PFSK-1 (cell line): Measurements from ENCODE around the gene TMEM259.

Experiments used
- FOXP2 ChIP-seq: optimal IDR thresholded peaks from 2 replicates; pipeline ENCODE3; 2011; ENCODE audit warnings: borderline replicate concordance, control low read depth, inconsistent platforms; ENCODE audit not compliant: insufficient read depth; ENCODE audit errors: extremely low read length, extremely low read depth
- POLR2AphosphoS5 ChIP-seq: IDR thresholded peaks from 2 replicates; pipeline ENCODE4 v1.6.1; 2012; ENCODE audit warnings: low read depth, mild to moderate bottlenecking, control low read depth, low read length, moderate library complexity
- SIN3A ChIP-seq: IDR thresholded peaks from 2 replicates; pipeline ENCODE4 v1.6.1; 2012; ENCODE audit warnings: mild to moderate bottlenecking, low read length, moderate library complexity, borderline replicate concordance; ENCODE audit not compliant: insufficient read depth
- TAF1 ChIP-seq: IDR thresholded peaks from 2 replicates; pipeline ENCODE4 v1.6.1; 2012; ENCODE audit warnings: low read length, control low read depth, borderline replicate concordance; ENCODE audit not compliant: insufficient read depth
- TF ChIP-seq, protein P1 (sequence below), 2 experiments: IDR thresholded peaks; 2 replicates each; pipeline versions ENCODE4 v1.6.1 to v1.8.0; 2011 to 2012; ENCODE audit warnings: low read depth in 2 of 2, low read length in 2 of 2, control low read depth in 1 of 2, inconsistent platforms in 1 of 2, mild to moderate bottlenecking in 1 of 2, moderate library complexity in 1 of 2; ENCODE audit not compliant: insufficient read depth in 1 of 2

The TMEM259 gene

GRCh38 chr19:994516-994915 is 26.4 kb downstream of the TMEM259 start:
- TF ChIP-seq FOXP2 (no peak), SIN3A (no peak), TAF1 (no peak), POLR2AphosphoS5 (no peak)
- TF ChIP-seq, protein P1, sequence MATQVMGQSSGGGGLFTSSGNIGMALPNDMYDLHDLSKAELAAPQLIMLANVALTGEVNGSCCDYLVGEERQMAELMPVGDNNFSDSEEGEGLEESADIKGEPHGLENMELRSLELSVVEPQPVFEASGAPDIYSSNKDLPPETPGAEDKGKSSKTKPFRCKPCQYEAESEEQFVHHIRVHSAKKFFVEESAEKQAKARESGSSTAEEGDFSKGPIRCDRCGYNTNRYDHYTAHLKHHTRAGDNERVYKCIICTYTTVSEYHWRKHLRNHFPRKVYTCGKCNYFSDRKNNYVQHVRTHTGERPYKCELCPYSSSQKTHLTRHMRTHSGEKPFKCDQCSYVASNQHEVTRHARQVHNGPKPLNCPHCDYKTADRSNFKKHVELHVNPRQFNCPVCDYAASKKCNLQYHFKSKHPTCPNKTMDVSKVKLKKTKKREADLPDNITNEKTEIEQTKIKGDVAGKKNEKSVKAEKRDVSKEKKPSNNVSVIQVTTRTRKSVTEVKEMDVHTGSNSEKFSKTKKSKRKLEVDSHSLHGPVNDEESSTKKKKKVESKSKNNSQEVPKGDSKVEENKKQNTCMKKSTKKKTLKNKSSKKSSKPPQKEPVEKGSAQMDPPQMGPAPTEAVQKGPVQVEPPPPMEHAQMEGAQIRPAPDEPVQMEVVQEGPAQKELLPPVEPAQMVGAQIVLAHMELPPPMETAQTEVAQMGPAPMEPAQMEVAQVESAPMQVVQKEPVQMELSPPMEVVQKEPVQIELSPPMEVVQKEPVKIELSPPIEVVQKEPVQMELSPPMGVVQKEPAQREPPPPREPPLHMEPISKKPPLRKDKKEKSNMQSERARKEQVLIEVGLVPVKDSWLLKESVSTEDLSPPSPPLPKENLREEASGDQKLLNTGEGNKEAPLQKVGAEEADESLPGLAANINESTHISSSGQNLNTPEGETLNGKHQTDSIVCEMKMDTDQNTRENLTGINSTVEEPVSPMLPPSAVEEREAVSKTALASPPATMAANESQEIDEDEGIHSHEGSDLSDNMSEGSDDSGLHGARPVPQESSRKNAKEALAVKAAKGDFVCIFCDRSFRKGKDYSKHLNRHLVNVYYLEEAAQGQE (IDR thresholded peaks at IDR 0.05; ENCODE audit: insufficient read depth in 1 of 2, low read depth in 2 of 2, low read length in 2 of 2) = no peak

DNA sequence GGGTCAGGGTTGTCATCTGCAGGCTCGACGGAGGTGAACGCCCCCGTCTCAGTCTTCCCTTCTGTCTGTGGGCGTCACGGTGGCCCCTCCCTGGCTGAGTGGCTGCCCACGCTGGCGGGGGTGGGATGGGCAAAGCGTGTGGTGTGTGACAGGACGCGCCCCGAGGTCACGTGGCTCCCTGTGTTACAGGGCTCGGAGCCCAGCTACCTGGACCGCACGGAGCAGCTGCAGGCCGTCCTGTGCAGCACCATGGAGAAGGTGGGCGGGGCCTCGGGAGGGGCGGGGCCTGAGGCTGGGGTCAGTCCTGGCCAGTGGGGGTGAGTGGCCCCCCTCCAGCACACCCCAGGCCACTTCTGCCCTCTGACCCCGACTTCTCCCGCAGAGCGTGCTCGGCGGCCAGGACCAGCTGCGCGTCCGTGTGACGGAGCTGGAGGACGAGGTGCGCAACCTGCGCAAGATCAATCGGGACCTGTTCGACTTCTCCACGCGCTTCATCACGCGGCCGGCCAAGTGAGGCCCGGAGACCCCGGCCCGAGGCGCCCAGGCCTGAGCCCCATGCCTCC is 27.0 kb downstream of the TMEM259 start:
- no peak for TF ChIP-seq FOXP2

- TF ChIP-seq FOXP2 (no peak), POLR2AphosphoS5 (no peak), TAF1 (no peak), SIN3A (no peak)
- TF ChIP-seq, protein P1 (IDR thresholded peaks at IDR 0.05; ENCODE audit: insufficient read depth in 1 of 2, low read depth in 2 of 2, low read length in 2 of 2) = no peak
Observed at GRCh38 chr19:993361-993830, 27.5 kb downstream of the TMEM259 start.

DNA sequence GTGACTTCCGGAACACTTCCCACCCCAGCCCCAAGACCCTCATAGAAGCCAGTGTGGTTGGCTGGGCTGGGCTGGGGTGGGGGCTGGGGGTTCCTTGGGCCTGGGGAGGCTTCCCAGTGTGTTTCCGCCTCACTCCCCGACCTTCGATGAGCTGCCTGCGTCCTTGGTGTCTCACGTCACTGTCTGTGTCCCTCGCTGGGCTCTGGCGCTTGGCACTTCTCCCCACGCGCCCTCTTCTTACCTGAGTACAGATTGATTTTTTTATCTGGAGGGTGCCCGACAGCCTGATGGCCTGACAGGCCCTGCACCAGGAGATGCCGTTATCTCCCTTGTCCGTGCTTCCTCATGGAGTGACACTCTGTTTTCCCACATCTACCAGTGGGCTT is 28.3 kb downstream of the TMEM259 start:
- TF ChIP-seq FOXP2 (no peak), SIN3A (no peak), TAF1 (no peak), POLR2AphosphoS5 (no peak)
- TF ChIP-seq, protein P1 (IDR thresholded peaks at IDR 0.05; ENCODE audit: insufficient read depth in 1 of 2, low read depth in 2 of 2, low read length in 2 of 2) = no peak

- TF ChIP-seq SIN3A (no peak), POLR2AphosphoS5 (no peak), FOXP2 (no peak), TAF1 (no peak)
- TF ChIP-seq, protein P1 (IDR thresholded peaks at IDR 0.05; ENCODE audit: insufficient read depth in 1 of 2, low read depth in 2 of 2, low read length in 2 of 2) = no peak
Observed at GRCh38 chr19:991932-992669, 28.8 kb downstream of the TMEM259 start.
